ENCODE results near the gene CHRNA3. TPM values are rescaled to one million over a fixed set of nuclear protein-coding genes. Genes with fewer than 3 reads are reported as not detected.
A peak's percentile ranks its signal among the peaks of the same experiment; 100 is the strongest.

Gene CHRNA3
- 3.7 TPM for total RNA-seq

DNA sequence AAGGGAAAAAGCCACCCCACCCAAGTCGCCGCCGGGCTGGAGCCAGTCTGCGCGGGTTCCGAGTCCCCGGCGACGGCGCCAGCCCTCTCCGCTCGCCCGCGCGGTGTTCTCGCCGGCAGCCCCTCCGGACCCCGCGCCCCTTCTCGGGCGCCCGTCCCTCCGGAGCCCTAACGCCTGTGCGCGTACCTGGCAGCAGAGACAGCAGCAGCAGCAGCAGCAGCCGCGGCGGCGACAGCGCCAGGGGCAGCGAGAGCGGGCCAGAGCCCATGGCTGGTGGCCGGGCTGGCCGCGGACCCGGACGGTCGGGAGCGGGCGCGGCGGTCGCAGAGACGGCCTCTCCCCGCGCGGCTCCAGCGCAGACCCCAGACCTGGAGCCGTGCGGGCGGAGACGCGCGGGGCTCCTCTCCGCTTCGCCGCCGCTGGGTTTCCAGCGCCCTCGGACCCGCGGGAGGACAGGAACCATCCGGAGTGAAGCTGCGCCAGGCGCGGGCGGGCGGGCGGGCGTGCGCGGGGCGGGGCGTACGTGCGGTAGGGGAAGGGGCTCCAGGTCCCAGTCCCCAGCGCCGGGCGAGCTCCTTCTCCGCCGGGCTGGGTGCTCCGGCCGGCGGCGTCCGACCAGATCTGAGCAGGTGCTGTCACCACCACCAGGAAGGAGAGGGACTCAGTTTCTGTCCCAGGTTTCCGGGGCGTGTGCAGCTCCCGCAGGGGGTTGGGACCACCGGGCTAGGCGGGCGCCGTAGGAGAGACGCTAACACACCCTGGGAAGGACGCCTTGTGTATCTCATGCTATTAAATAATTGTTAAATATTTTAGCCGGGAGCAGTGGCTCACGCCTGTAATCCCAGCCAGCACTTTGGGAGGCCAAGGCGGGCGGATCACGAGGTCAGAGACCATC, at the start of gene CHRNA3:
Gene CHRNA3 (minus strand): TSS at position 470 of the 895 bp plus-strand sequence. CDS start 202 bp downstream, at position 268.
- Histone ChIP-seq H3K4me3 (peak within 1 kb of the TSS; percentile 22 to 38), H3K9me3 (no peaks in the 10 kb centered on the region), H3K4me1 (peaks cover 20% of the 10 kb centered on the region), H3K36me3 (no peaks in the 10 kb centered on the region), H3K27ac (no peak within 1 kb of the TSS), H3K27me3 (peaks cover 13% of the 10 kb centered on the region)
- intact Hi-C loops (cut with DNase I): loop anchor here (5.0 kb wide), 1 partner anchor 87 kb away; no protein-coding TSS in a partner anchor
- DNase-seq (ENCODE audit: extremely low spot score in 2 of 2): no peak
- no peak for TF ChIP-seq POLR2A (IDR thresholded peaks at IDR 0.05)
- TF ChIP-seq POLR2AphosphoS5 (IDR thresholded peaks at IDR 0.05; ENCODE audit: insufficient read depth in 1 of 2, low read depth in 1 of 2): no peak
- TF ChIP-seq, protein P1, sequence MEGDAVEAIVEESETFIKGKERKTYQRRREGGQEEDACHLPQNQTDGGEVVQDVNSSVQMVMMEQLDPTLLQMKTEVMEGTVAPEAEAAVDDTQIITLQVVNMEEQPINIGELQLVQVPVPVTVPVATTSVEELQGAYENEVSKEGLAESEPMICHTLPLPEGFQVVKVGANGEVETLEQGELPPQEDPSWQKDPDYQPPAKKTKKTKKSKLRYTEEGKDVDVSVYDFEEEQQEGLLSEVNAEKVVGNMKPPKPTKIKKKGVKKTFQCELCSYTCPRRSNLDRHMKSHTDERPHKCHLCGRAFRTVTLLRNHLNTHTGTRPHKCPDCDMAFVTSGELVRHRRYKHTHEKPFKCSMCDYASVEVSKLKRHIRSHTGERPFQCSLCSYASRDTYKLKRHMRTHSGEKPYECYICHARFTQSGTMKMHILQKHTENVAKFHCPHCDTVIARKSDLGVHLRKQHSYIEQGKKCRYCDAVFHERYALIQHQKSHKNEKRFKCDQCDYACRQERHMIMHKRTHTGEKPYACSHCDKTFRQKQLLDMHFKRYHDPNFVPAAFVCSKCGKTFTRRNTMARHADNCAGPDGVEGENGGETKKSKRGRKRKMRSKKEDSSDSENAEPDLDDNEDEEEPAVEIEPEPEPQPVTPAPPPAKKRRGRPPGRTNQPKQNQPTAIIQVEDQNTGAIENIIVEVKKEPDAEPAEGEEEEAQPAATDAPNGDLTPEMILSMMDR (IDR thresholded peaks at IDR 0.05): no peak

DNA sequence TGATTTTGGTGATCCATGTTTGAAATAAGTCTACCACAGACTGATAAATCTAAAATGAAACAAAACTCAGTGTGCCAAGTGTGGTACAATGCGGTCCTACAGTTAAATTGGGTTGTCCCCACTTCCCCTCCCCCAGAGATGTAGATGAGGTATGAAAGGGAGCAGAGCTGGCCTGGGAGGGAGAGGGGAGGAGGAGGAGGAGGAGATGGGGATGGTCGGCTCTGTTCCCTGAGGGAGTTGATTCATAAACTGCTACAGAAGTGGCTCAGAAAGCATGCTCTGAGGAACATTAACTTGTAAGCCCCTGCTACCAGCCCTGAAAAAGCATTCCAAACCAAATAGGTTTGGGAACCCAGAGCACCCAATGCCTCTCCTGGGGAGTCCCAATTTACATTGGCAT, 48.2 kb upstream of the CHRNA3 start:
- H3K27me3 ChIP-seq: no peaks in the 10 kb centered on the region
- no peaks in the 10 kb centered on the region for H3K9me3 ChIP-seq
- no peaks in the 10 kb centered on the region for H3K36me3 ChIP-seq
- intact Hi-C loops (cut with DNase I): no loop called here
- peaks cover 16% of the 10 kb centered on the region for H3K4me1 ChIP-seq
- no peak for DNase-seq (ENCODE audit: extremely low spot score in 2 of 2)
- H3K27ac ChIP-seq: no peak overlapping the region
- no peak overlapping the region for H3K4me3 ChIP-seq
- TF ChIP-seq POLR2AphosphoS5 (IDR thresholded peaks at IDR 0.05; ENCODE audit: insufficient read depth in 1 of 2, low read depth in 1 of 2) (no peak), POLR2A (IDR thresholded peaks at IDR 0.05) (no peak)
- TF ChIP-seq, protein P1 (IDR thresholded peaks at IDR 0.05): no peak

DNA sequence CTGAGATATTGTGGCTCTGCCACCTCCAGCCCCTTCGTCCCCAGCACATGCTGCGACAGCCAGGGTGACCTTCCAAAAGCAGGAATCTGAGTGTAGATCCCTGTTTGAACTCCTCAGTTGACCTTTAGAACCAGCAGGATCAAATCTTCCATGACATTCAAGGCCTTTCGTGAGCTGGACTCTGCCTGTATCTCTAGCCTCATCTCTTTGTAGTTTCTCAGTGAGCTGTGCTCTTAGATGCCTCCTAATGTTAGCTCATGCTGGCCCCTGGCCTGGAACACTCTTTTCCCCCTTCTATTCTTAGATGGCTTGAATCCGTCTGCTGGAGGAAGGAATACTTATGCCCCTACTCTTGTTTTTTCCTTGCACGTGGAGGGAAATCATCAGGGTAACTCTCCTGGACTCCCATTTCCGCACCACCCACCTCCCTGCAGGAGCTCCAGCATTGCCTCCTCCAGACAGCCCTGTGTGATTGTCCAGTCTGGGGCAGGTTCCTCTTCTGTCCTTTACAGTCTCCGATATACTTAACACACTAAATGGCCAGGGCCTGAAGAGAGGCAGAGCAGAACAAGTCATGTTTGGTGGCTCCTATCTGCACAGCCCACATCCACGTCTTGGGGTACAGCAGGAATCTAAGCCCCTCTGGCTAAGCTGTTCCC, 46.9 kb upstream of the CHRNA3 start:
- no peak overlapping the region for H3K4me3 ChIP-seq
- no peaks in the 10 kb centered on the region for H3K27me3 ChIP-seq
- no peaks in the 10 kb centered on the region for H3K36me3 ChIP-seq
- peaks cover 13% of the 10 kb centered on the region for H3K4me1 ChIP-seq
- no peaks in the 10 kb centered on the region for H3K9me3 ChIP-seq
- no peak overlapping the region for H3K27ac ChIP-seq
- no peak for TF ChIP-seq POLR2AphosphoS5 (IDR thresholded peaks at IDR 0.05; ENCODE audit: insufficient read depth in 1 of 2, low read depth in 1 of 2)
- TF ChIP-seq, protein P1 (IDR thresholded peaks at IDR 0.05): no peak
- TF ChIP-seq POLR2A (IDR thresholded peaks at IDR 0.05): no peak
- DNase-seq (ENCODE audit: extremely low spot score in 2 of 2): no peak
- intact Hi-C loops (cut with DNase I): no loop called here

DNA sequence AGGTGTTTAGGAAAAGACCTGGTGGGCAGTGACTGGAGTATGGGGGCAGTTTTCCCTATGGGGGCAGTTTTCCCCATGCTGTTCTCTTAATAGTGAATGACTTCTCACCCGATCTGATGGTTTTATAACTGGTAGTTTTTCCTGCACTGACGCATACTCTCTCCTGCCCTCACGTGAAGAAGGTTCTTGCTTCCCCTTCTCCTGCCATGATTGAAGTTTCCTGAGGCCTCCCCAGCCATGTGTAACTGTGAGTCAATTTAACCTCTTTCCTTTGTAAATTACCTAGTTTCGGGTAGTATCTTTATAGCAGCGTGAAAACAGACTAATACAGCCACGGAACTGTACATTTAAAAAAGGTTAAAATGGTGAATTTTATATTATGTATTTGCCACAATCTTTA, 45.2 kb upstream of the CHRNA3 start:
- no peak for TF ChIP-seq POLR2A (IDR thresholded peaks at IDR 0.05)
- TF ChIP-seq POLR2AphosphoS5 (IDR thresholded peaks at IDR 0.05; ENCODE audit: insufficient read depth in 1 of 2, low read depth in 1 of 2): no peak
- TF ChIP-seq, protein P1 (IDR thresholded peaks at IDR 0.05): no peak
- H3K4me1 ChIP-seq: no peaks in the 10 kb centered on the region
- H3K36me3 ChIP-seq: no peaks in the 10 kb centered on the region
- no peak overlapping the region for H3K27ac ChIP-seq
- H3K9me3 ChIP-seq: no peaks in the 10 kb centered on the region
- no peaks in the 10 kb centered on the region for H3K27me3 ChIP-seq
- no peak overlapping the region for H3K4me3 ChIP-seq
- DNase-seq (ENCODE audit: extremely low spot score in 2 of 2): no peak
- intact Hi-C loops (cut with DNase I): no loop called here

Data from vagina (tissue), 2 donors.